IPS-18a (cell line): Measurements from ENCODE around the gene NR2F1-AS1.
A peak's percentile ranks its signal among the peaks of the same experiment; 100 is the strongest.

Source experiments
- H3K27ac ChIP-seq: one replicate; pipeline ENCODE4 v1.5.1; 2013; ENCODE audit warnings: low read length
- H3K27me3 ChIP-seq: one replicate; pipeline ENCODE4 v1.6.1; 2013; ENCODE audit warnings: mild to moderate bottlenecking, low read length; ENCODE audit not compliant: control insufficient read depth, insufficient read depth
- H3K36me3 ChIP-seq: one replicate; pipeline ENCODE4 v1.6.1; 2013; ENCODE audit warnings: low read depth, low read length; ENCODE audit not compliant: control insufficient read depth
- H3K4me1 ChIP-seq: one replicate; pipeline ENCODE4 v1.6.1; 2013; ENCODE audit warnings: low read depth, low read length; ENCODE audit not compliant: control insufficient read depth
- H3K4me3 ChIP-seq: one replicate; pipeline ENCODE4 v1.5.1; 2013; ENCODE audit warnings: low read length
- H3K9ac ChIP-seq: one replicate; pipeline ENCODE4 v1.6.1; 2013; ENCODE audit warnings: mild to moderate bottlenecking, low read length, moderate library complexity
- H3K9me3 ChIP-seq: one replicate; pipeline ENCODE4 v1.6.1; 2013; ENCODE audit warnings: low read depth, low read length; ENCODE audit not compliant: control insufficient read depth

Gene NR2F1-AS1

GRCh38 chr5:93425096-93425495 is 155.9 kb downstream of the NR2F1-AS1 start:
- Histone ChIP-seq H3K27ac (no peak overlapping the region), H3K9ac (no peak overlapping the region), H3K9me3 (no peaks in the 10 kb centered on the region)

GRCh38 chr5:93423300-93423699 is 157.7 kb downstream of the NR2F1-AS1 start:
- H3K4me3 ChIP-seq = no peak overlapping the region
- no peaks in the 10 kb centered on the region for H3K27me3 ChIP-seq
- H3K9me3 ChIP-seq = no peaks in the 10 kb centered on the region
- H3K9ac ChIP-seq = peak overlapping the region; percentile 18
- H3K36me3 ChIP-seq = no peaks in the 10 kb centered on the region
- no peak overlapping the region for H3K27ac ChIP-seq
- H3K4me1 ChIP-seq = peaks cover 54% of the 10 kb centered on the region

More at GRCh38 chr5:93425096-93425495, 155.9 kb downstream of the NR2F1-AS1 start:
- peaks cover 53% of the 10 kb centered on the region for H3K4me1 ChIP-seq
- no peak overlapping the region for H3K4me3 ChIP-seq
- no peaks in the 10 kb centered on the region for H3K27me3 ChIP-seq
- H3K36me3 ChIP-seq = no peaks in the 10 kb centered on the region

GRCh38 chr5:93422652-93423280 is 158.3 kb downstream of the NR2F1-AS1 start:
- H3K9ac ChIP-seq = peak overlapping the region; percentile 18
- no peak overlapping the region for H3K27ac ChIP-seq
- H3K4me1 ChIP-seq = peaks cover 54% of the 10 kb centered on the region
- no peaks in the 10 kb centered on the region for H3K36me3 ChIP-seq
- no peaks in the 10 kb centered on the region for H3K27me3 ChIP-seq
- H3K4me3 ChIP-seq = no peak overlapping the region
- no peaks in the 10 kb centered on the region for H3K9me3 ChIP-seq

GRCh38 chr5:93421987-93422401 is 159.0 kb downstream of the NR2F1-AS1 start:
- no peaks in the 10 kb centered on the region for H3K27me3 ChIP-seq

GRCh38 chr5:93421468-93421867 is 159.6 kb downstream of the NR2F1-AS1 start:
- peak overlapping the region; percentile 20 for H3K4me3 ChIP-seq
- H3K27ac ChIP-seq = no peak overlapping the region
- peaks cover 43% of the 10 kb centered on the region for H3K4me1 ChIP-seq
- H3K9me3 ChIP-seq = no peaks in the 10 kb centered on the region
- H3K27me3 ChIP-seq = no peaks in the 10 kb centered on the region
- H3K36me3 ChIP-seq = no peaks in the 10 kb centered on the region
- H3K9ac ChIP-seq = no peak overlapping the region

More at GRCh38 chr5:93421987-93422401, 159.0 kb downstream of the NR2F1-AS1 start:
- Histone ChIP-seq H3K36me3 (no peaks in the 10 kb centered on the region), H3K27ac (no peak overlapping the region), H3K4me1 (peaks cover 48% of the 10 kb centered on the region), H3K4me3 (peak overlapping the region; percentile 20), H3K9me3 (no peaks in the 10 kb centered on the region), H3K9ac (no peak overlapping the region)

GRCh38 chr5:93417490-93417889 is 163.5 kb downstream of the NR2F1-AS1 start:
- H3K36me3 ChIP-seq = no peaks in the 10 kb centered on the region
- H3K4me1 ChIP-seq = peaks cover 21% of the 10 kb centered on the region
- no peak overlapping the region for H3K4me3 ChIP-seq
- H3K9me3 ChIP-seq = no peaks in the 10 kb centered on the region
- H3K9ac ChIP-seq = no peak overlapping the region
- H3K27me3 ChIP-seq = no peaks in the 10 kb centered on the region
- H3K27ac ChIP-seq = no peak overlapping the region

- no peak overlapping the region for H3K4me3 ChIP-seq
- H3K27ac ChIP-seq = no peak overlapping the region
- H3K9ac ChIP-seq = no peak overlapping the region
- H3K4me1 ChIP-seq = peaks cover 8% of the 10 kb centered on the region
- H3K27me3 ChIP-seq = no peaks in the 10 kb centered on the region
- H3K36me3 ChIP-seq = no peaks in the 10 kb centered on the region
- H3K9me3 ChIP-seq = no peaks in the 10 kb centered on the region
These were observed 165.2 kb downstream of the NR2F1-AS1 start for GRCh38 chr5:93415819-93416218.

- Histone ChIP-seq H3K4me3 (no peak overlapping the region), H3K27ac (no peak overlapping the region), H3K36me3 (no peaks in the 10 kb centered on the region), H3K9ac (no peak overlapping the region), H3K27me3 (no peaks in the 10 kb centered on the region), H3K9me3 (no peaks in the 10 kb centered on the region), H3K4me1 (peaks cover 8% of the 10 kb centered on the region)
These were observed 169.3 kb downstream of the NR2F1-AS1 start for GRCh38 chr5:93411716-93412115.

- H3K27me3 ChIP-seq = no peaks in the 10 kb centered on the region
- H3K36me3 ChIP-seq = no peaks in the 10 kb centered on the region
- H3K4me3 ChIP-seq = no peak overlapping the region
- peaks cover 8% of the 10 kb centered on the region for H3K4me1 ChIP-seq
- no peaks in the 10 kb centered on the region for H3K9me3 ChIP-seq
- H3K9ac ChIP-seq = no peak overlapping the region
- no peak overlapping the region for H3K27ac ChIP-seq
These were observed 171.3 kb downstream of the NR2F1-AS1 start for GRCh38 chr5:93409691-93410090.

- Histone ChIP-seq H3K4me1 (peaks cover 8% of the 10 kb centered on the region), H3K9me3 (no peaks in the 10 kb centered on the region), H3K9ac (no peak overlapping the region), H3K27me3 (no peaks in the 10 kb centered on the region), H3K27ac (no peak overlapping the region), H3K4me3 (no peak overlapping the region), H3K36me3 (no peaks in the 10 kb centered on the region)
These were observed 173.6 kb downstream of the NR2F1-AS1 start for GRCh38 chr5:93407454-93407853.

- Histone ChIP-seq H3K27ac (no peak overlapping the region), H3K9me3 (no peaks in the 10 kb centered on the region), H3K4me3 (no peak overlapping the region), H3K27me3 (no peaks in the 10 kb centered on the region), H3K9ac (no peak overlapping the region), H3K36me3 (no peaks in the 10 kb centered on the region), H3K4me1 (peaks cover 8% of the 10 kb centered on the region)
These were observed 174.0 kb downstream of the NR2F1-AS1 start for GRCh38 chr5:93406971-93407401.

- H3K36me3 ChIP-seq = no peaks in the 10 kb centered on the region
- no peaks in the 10 kb centered on the region for H3K27me3 ChIP-seq
- no peak overlapping the region for H3K27ac ChIP-seq
- no peak overlapping the region for H3K9ac ChIP-seq
- H3K9me3 ChIP-seq = no peaks in the 10 kb centered on the region
- H3K4me3 ChIP-seq = no peak overlapping the region
- H3K4me1 ChIP-seq = peaks cover 8% of the 10 kb centered on the region
These were observed 176.8 kb downstream of the NR2F1-AS1 start for GRCh38 chr5:93404246-93404645.
